Left renal pelvis (tissue), 4 donors: ENCODE measurements around the gene CIDEA. TPM values are rescaled to one million over a fixed set of nuclear protein-coding genes. Genes with fewer than 3 reads are reported as not detected.

Source experiments
- DNase-seq, 4 donors: peaks; one replicate each; pipeline ENCODE4 v3.0.0-alpha.2; 2013; ENCODE audit warnings: low read depth in 4 of 4, low spot score in 3 of 4
- polyA plus RNA-seq, 4 donors: library from polyadenylated mRNA; unstranded; fragments of 120-200 nt; gene quantifications; one replicate each; pipeline ENCODE4 v1.2.1, GENCODE V29; 2013; ENCODE audit not compliant: insufficient read length in 4 of 4

CIDEA gene
- polyA plus RNA-seq, 4 donors, result not detected

GRCh38 chr18:12314591-12315305, 60.6 kb downstream of the CIDEA start:
- DNase-seq, result no peak

- DNase-seq, result no peak
Measured at GRCh38 chr18:12315490-12315889, 61.3 kb downstream of the CIDEA start.

GRCh38 chr18:12315911-12316310, 61.8 kb downstream of the CIDEA start:
- DNase-seq, result no peak

DNA sequence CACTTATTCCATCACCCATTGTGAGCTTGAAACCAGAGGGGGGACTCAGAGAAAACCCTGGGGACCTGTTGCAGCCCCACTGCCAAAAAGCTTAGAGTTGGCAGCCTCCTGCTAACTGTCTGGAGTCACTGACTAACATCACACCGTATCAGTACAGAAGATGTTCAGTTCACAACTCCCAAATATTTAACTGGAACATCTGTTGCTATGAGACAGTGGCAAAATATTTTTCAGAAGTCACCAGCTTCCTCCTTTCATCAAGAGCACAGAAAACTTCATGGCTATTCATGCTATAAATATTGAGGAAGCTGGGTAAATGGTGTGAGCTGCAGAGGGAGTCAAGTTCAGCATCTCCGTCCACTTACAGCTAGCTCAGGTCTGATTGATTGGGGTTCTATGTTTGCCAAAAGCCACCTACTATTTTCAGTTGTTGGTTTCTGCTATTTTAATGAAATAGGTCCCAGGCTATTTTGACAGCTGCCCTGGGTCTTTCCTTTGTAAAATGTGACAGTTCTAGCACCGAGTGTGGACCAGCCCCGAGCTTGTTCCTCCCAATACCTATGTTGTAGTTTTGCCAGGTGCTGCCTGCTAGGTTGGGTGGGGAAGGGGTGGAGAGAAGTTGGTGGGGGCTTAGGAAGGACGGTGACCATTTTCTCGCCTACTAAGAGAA, 63.6 kb downstream of the CIDEA start:
- no peak for DNase-seq

- no peak for DNase-seq
Measured at GRCh38 chr18:12318334-12318697, 64.2 kb downstream of the CIDEA start.

DNA sequence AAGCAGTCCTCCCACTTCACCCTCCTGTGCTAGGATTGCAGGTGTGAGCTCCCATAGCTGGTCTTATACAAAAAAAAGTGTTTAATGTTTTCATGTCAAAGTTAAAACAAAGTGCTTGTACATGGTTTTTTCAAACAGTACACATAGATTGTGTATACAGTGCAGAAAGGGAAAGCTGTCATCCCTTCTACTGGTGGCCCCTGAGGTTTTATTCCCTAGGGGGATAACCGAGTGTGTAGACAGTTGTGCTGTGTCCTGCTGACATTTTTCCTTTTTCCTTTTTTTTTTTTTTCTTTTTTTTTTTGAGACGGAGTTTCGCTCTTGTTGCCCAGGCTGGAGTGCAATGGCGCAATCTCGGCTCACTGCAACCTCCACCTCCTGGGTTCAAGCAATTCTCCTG, 64.7 kb downstream of the CIDEA start:
- no peak for DNase-seq

- no peak for DNase-seq
Measured at GRCh38 chr18:12321333-12321732, 67.2 kb downstream of the CIDEA start.

DNA sequence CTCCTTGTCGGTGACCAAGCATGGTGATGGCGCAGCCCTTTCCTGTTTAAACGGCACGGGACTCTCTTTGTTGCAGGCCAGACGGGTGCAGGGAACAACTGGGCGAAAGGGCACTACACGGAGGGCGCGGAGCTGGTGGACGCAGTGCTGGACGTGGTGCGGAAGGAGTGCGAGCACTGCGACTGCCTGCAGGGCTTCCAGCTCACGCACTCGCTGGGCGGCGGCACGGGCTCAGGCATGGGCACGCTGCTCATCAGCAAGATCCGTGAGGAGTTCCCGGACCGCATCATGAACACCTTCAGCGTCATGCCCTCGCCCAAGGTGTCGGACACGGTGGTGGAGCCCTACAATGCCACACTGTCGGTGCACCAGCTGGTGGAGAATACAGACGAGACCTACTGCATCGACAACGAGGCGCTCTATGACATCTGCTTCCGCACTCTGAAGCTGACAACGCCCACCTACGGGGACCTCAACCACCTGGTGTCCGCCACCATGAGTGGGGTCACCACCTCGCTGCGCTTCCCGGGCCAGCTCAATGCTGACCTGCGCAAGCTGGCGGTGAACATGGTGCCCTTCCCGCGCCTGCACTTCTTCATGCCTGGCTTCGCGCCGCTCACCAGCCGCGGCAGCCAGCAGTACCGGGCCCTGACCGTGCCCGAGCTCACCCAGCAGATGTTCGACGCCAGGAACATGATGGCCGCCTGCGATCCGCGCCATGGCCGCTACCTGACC, 71.0 kb downstream of the CIDEA start:
- no peak for DNase-seq

DNA sequence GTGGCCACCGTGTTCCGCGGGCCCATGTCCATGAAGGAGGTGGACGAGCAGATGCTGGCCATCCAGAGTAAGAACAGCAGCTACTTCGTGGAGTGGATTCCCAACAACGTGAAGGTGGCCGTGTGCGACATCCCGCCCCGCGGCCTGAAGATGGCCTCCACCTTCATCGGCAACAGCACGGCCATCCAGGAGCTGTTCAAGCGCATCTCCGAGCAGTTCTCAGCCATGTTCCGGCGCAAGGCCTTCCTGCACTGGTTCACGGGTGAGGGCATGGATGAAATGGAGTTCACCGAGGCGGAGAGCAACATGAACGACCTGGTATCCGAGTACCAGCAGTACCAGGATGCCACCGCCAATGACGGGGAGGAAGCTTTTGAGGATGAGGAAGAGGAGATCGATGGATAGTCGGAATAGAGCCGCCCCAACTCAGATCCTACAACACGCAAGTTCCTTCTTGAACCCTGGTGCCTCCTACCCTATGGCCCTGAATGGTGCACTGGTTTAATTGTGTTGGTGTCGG, 71.6 kb downstream of the CIDEA start:
- DNase-seq, result no peak

- no peak for DNase-seq
Measured at GRCh38 chr18:12326711-12327460, 72.7 kb downstream of the CIDEA start.

Other genes with a start within 250 kb of the CIDEA start
- gene ANKRD62, start 160.5 kb upstream of the CIDEA start, polyA plus RNA-seq, result under 1 TPM; 0.07 to 0.15 (median 0.07) TPM
- gene TUBB6, start 53.9 kb downstream of the CIDEA start, polyA plus RNA-seq, result 100 to 1,000 TPM in 1 of 4 donors, 10 to 100 TPM in 3; 56.3 to 121 (median 62.2) TPM
- gene AFG3L2, start 122.9 kb downstream of the CIDEA start, polyA plus RNA-seq, result 10 to 100 TPM; 37.3 to 78.5 (median 71.1) TPM
- 10 to 100 TPM in 1 of 4 donors, 1 to 10 TPM in 3; 8.2 to 14.7 (median 8.7) TPM for gene PRELID3A, start 153.6 kb downstream of the CIDEA start, polyA plus RNA-seq